Measurements from ENCODE around the gene DYRK1A. TPM values are rescaled to one million over a fixed set of nuclear protein-coding genes. Genes with fewer than 3 reads are reported as not detected.
"Not testable (repeated sequence)": the region's sequence is repeated elsewhere in the genome, so short reads cannot be mapped to it uniquely, and the experiment has no call there.

DYRK1A gene
- total RNA-seq: 10 to 100 TPM; 53.9 to 55.4 TPM

- ChIA-PET POLR2A (interaction anchor here (0.6 to 1.8 kb wide), 2 partner anchors 99 to 197 kb away, joined by 4 to 11 read pairs; partner anchors contain the start of gene VPS26C), CTCF (interaction anchor here (1.4 kb wide), 1 partner anchor 132 kb away, joined by 3 read pairs; no protein-coding TSS in a partner anchor)
Measured at GRCh38 chr21:37366482-37367316, at the start of gene DYRK1A. Gene DYRK1A (plus strand): TSS chr21:37366773. CDS start chr21:37420375, 53,602 bp downstream.

- CTCF ChIA-PET: no interaction called here
- POLR2A ChIA-PET: no interaction called here
Measured at GRCh38 chr21:37319551-37319950, 47.0 kb upstream of the DYRK1A start.

- ChIA-PET CTCF (no interaction called here), POLR2A (no interaction called here)
Measured at GRCh38 chr21:37322084-37322483, 44.5 kb upstream of the DYRK1A start.

DNA sequence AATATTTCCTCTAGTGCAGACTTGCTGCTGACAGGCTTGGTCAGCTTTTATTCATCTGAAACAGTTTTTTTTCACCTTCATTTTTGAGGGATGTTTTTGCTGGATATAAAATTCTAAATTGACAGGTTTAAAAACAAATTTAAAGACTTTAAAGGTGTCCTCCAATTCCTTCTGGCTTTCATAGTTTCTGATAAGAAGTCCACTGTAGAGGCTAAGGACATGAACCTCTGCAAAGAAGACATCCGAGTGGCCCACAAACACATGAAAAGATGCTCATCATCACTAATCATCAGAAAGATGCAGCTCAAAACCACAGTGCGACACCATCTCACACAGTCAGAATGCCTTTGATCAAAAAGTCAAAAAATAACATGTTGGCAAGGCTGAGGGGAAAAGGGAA, 42.0 kb upstream of the DYRK1A start:
- POLR2A ChIA-PET: no interaction called here

DNA sequence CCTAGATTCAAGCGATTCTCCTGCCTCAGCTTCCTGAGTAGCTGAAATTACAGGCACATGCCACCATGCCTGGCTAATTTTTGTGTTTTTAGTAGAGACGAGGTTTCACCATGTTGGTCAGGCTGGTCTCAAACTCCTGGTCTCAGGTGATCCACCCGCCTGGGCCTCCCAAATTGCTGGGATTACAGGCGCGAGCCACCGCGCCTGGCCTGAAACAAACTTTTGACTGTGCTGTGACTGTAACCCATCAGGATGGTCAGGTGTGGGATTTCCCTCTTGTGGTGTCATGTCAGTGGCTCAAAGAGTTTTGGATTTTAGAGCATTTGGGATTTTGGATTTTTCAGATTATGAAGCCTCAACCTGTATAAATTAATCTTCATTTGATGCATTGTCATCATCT, 38.4 kb upstream of the DYRK1A start:
- CTCF ChIA-PET, POLR2A ChIA-PET: not testable (repeated sequence)

More for the DNA sequence above, 42.0 kb upstream of the DYRK1A start:
- CTCF ChIA-PET: no interaction called here

- ChIA-PET POLR2A (interaction anchor here (0.6 kb wide), 1 partner anchor 232 kb away, joined by 3 read pairs; no protein-coding TSS in a partner anchor), CTCF (interaction anchor here (0.8 kb wide), 1 partner anchor 9 kb away, joined by 3 read pairs; no protein-coding TSS in a partner anchor)
Measured at GRCh38 chr21:37331411-37331810, 35.2 kb upstream of the DYRK1A start.

- ChIA-PET POLR2A (no interaction called here), CTCF (no interaction called here)
Measured at GRCh38 chr21:37335053-37335452, 31.5 kb upstream of the DYRK1A start.

GRCh38 chr21:37337179-37337578, 29.4 kb upstream of the DYRK1A start:
- CTCF ChIA-PET: no interaction called here
- POLR2A ChIA-PET: no interaction called here

DNA sequence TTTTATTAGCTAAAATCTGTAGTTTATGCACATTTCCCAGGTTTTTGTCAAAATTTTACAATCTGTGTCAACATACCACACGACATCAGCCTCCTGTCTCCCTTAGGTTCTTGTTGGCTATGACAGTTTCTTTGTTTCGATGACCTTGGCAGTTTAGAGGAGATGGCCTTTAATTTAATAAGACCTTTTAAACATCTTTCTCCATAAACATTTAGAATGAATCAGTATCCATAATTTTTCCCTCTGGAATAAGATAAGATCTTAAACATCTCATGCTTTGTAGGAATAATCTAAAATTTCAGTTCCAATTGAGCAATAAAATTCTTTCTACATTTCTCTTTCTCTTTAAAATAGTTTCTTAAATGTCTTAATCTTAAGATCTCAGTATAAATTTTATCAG, 28.7 kb upstream of the DYRK1A start:
- POLR2A ChIA-PET: no interaction called here
- CTCF ChIA-PET: no interaction called here

- ChIA-PET POLR2A (no interaction called here), CTCF (no interaction called here)
Measured at GRCh38 chr21:37338671-37339551, 27.7 kb upstream of the DYRK1A start.

DNA sequence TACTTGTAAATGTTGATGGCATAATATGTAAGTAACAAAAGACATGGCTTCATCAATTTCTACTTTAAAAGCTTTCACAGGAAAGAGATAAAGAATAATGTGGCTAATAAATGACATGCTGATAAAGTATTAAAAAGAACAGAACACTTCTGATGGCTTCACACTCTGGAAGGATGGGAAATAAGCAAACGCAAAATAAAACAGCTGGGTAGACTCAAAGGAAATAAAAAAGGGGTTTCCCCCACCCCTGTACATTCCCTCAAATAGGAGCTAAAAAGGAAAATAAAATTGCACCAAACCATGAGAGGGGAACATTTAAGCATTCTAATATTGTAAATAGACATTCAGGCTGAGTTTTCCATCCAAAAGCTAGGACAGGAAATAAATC, 27.0 kb upstream of the DYRK1A start:
- ChIA-PET CTCF (interaction anchor here (0.8 kb wide), 1 partner anchor 8 kb away, joined by 3 read pairs; no protein-coding TSS in a partner anchor), POLR2A (no interaction called here)

GRCh38 chr21:37341254-37341960, 25.2 kb upstream of the DYRK1A start:
- ChIA-PET CTCF (no interaction called here), POLR2A (no interaction called here)

DNA sequence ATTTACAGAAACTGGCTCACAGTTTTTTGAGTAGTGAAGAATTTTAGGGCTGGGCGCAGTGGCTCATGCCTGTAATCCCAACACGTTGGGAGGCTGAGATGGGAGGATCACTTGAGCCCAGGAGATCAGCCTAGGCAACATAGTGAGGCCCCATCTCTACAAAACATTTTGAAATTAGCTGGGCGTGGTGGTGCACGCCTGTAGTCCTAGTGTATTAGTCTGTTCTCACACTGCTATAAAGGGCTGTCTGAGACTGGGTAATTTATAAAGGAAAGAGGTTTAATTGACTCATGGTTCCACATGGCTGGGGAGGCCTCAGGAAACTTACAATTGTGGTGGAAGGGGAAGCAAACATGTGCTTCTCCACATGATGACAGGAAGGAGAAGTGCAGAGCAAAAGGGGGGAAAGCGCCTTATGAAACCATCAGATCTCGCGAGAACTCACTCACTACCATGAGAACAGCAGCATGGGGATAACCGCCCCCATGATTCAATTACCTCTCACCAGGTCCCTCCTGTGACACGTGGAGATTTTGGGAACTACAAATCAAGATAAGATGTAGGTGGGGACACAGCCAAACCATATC, 24.4 kb upstream of the DYRK1A start:
- ChIA-PET POLR2A (no interaction called here), CTCF (no interaction called here)

DNA sequence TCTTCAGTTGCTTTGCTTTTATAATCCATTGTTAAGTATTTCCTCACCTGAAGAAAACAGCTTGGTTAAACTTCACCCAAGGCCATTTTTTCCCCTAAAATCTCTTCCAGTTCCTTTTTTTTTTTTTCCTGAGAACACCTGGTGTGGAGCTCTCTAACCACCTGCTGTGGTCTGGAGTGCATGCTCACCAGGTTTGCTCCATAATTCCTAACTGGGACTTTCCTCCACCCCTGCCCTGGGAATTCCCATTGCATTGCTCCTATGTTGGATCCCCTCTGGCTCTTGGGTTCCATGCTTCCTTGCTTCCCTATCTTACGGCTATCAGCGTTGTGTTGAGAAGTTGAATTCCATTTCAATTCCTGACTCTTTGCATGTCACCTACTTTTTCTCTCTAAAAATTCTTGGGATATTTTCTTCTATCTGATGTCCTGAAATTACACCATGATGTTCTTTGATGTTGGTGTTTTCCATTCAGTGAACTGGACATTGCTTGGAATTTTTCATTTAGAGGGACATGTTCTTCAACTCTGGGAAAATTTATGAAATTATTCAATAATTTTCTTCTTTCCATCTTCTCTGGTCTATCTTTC, 19.6 kb upstream of the DYRK1A start:
- CTCF ChIA-PET: no interaction called here
- POLR2A ChIA-PET: no interaction called here

GRCh38 chr21:37348664-37349063, 17.9 kb upstream of the DYRK1A start:
- POLR2A ChIA-PET: no interaction called here
- CTCF ChIA-PET: no interaction called here

GRCh38 chr21:37350472-37350871, 16.1 kb upstream of the DYRK1A start:
- ChIA-PET POLR2A (no interaction called here), CTCF (no interaction called here)

- POLR2A ChIA-PET: no interaction called here
- CTCF ChIA-PET: no interaction called here
Measured at GRCh38 chr21:37356706-37357105, 9.9 kb upstream of the DYRK1A start.

DNA sequence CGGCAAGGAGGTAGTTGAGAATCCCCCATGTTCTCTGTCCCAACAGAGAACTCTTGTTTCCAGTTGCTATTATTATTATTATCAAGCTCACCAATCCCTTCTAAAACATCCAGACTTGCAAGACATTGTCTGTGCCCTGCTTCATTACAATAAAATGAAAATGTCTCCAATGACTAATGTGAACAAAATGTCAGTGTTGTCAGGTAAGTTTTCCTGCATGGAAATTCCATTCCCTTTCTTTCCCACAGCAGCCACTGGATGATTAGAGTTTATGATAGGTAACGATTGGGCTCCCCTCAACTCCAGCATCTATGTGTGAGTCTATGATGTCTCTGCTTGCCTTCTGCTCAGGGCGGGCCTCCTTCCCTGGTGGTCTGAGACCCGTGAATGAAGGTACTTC, 8.9 kb upstream of the DYRK1A start:
- POLR2A ChIA-PET: no interaction called here
- CTCF ChIA-PET: interaction anchor here (0.6 kb wide), 1 partner anchor 279 kb away, joined by 3 read pairs; no protein-coding TSS in a partner anchor

DNA sequence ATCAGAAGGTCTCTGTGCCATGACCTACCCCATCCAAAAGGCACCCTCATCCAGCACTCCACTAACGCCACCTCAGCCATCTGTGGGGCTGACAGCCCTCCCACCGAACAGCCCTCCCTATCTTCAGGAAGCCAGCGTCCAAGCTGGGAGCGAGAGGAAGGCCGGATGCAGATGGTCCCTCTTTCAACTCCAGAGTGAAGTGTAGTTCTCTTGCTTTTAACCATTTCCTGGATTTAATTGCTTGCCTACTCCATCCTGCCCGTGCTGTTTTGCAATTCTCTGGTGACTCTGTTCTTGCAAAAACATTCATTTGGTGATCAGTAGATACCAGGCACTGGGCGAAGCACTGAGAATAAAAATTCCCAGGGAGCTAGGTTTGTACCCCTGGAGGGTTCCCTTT, 8.2 kb upstream of the DYRK1A start:
- ChIA-PET CTCF (interaction anchor here (0.6 to 1.1 kb wide), 2 partner anchors 199 to 279 kb away, joined by 3 read pairs; no protein-coding TSS in a partner anchor), POLR2A (no interaction called here)
